H9 (cell line): ENCODE results near the gene GJB5. TPM values are rescaled to one million over a fixed set of nuclear protein-coding genes. Genes with fewer than 3 reads are reported as not detected.

Source experiments
- DNase-seq: peaks from one replicate; pipeline ENCODE4 v3.0.0-alpha.2; 2017
- H2AFZ ChIP-seq: one replicate; pipeline ENCODE4 v1.6.1; 2013; ENCODE audit warnings: mild to moderate bottlenecking, low read length, control low read depth, moderate library complexity
- H2AK5ac ChIP-seq: 2 replicates; pipeline ENCODE4 v1.6.1; 2013; ENCODE audit warnings: low read length, control low read depth, mixed read lengths; ENCODE audit not compliant: insufficient read length
- H2BK120ac ChIP-seq: one replicate; pipeline ENCODE4 v1.6.1; 2013; ENCODE audit warnings: low read depth, mild to moderate bottlenecking, low read length, control low read depth, inconsistent platforms; ENCODE audit not compliant: poor library complexity, severe bottlenecking
- H2BK12ac ChIP-seq: 2 replicates; pipeline ENCODE4 v1.6.1; 2013; ENCODE audit warnings: low read length, control low read depth, mixed read lengths, low read depth; ENCODE audit not compliant: insufficient read length
- H2BK15ac ChIP-seq: 2 replicates; pipeline ENCODE4 v1.6.1; 2013; ENCODE audit warnings: low read depth, low read length, control low read depth
- H2BK20ac ChIP-seq: one replicate; pipeline ENCODE4 v1.6.1; 2013; ENCODE audit warnings: low read depth, mild to moderate bottlenecking, low read length, control low read depth, inconsistent platforms; ENCODE audit not compliant: poor library complexity, severe bottlenecking
- H2BK5ac ChIP-seq: 2 replicates; pipeline ENCODE4 v1.6.1; 2013; ENCODE audit warnings: low read length, control low read depth, mixed read lengths; ENCODE audit not compliant: insufficient read length
- H3K14ac ChIP-seq: 2 replicates; pipeline ENCODE4 v1.6.1; 2013; ENCODE audit warnings: low read length, control low read depth; ENCODE audit not compliant: insufficient read depth
- H3K18ac ChIP-seq: 2 replicates; pipeline ENCODE4 v1.6.1; 2013; ENCODE audit warnings: low read depth, mild to moderate bottlenecking, mixed read lengths, low read length, control low read depth; ENCODE audit not compliant: insufficient read length
- H3K23ac ChIP-seq: 2 replicates; pipeline ENCODE4 v1.6.1; 2013; ENCODE audit warnings: low read length, control low read depth, mixed read lengths, low read depth; ENCODE audit not compliant: insufficient read length
- H3K23me2 ChIP-seq: 2 replicates; pipeline ENCODE4 v1.6.1; 2013; ENCODE audit warnings: low read depth, mild to moderate bottlenecking, mixed read lengths, low read length, control low read depth; ENCODE audit not compliant: insufficient read length, poor library complexity, severe bottlenecking
- H3K27ac ChIP-seq: 2 replicates; pipeline ENCODE4 v1.5.1; 2013; ENCODE audit warnings: low read length, control low read depth, mixed read lengths, low read depth; ENCODE audit not compliant: insufficient read length
- H3K27me3 ChIP-seq: 2 replicates; pipeline ENCODE4 v1.6.1; 2013; ENCODE audit warnings: low read length, control low read depth, inconsistent platforms; ENCODE audit not compliant: insufficient read depth
- H3K4ac ChIP-seq: 2 replicates; pipeline ENCODE4 v1.6.1; 2013; ENCODE audit warnings: low read depth, mild to moderate bottlenecking, control low read depth, inconsistent platforms, low read length, moderate library complexity
- H3K4me1 ChIP-seq: 2 replicates; pipeline ENCODE4 v1.6.1; 2013; ENCODE audit warnings: low read length, control low read depth, inconsistent platforms; ENCODE audit not compliant: insufficient read depth
- H3K4me2 ChIP-seq: 2 replicates; pipeline ENCODE4 v1.6.1; 2013; ENCODE audit warnings: low read length, control low read depth, mixed read lengths; ENCODE audit not compliant: insufficient read length, insufficient read depth
- H3K56ac ChIP-seq: 2 replicates; pipeline ENCODE4 v1.6.1; 2013; ENCODE audit warnings: low read depth, mild to moderate bottlenecking, mixed read lengths, low read length, control low read depth; ENCODE audit not compliant: insufficient read length
- H3K79me1 ChIP-seq: 2 replicates; pipeline ENCODE4 v1.6.1; 2013; ENCODE audit warnings: low read depth, mild to moderate bottlenecking, moderate library complexity, low read length, control low read depth, inconsistent platforms; ENCODE audit not compliant: insufficient read depth, poor library complexity, severe bottlenecking
- H3K79me2 ChIP-seq: 2 replicates; pipeline ENCODE4 v1.6.1; 2013; ENCODE audit warnings: low read length, control low read depth, inconsistent platforms; ENCODE audit not compliant: insufficient read depth
- H3K9ac ChIP-seq: 2 replicates; pipeline ENCODE4 v1.6.1; 2013; ENCODE audit warnings: low read length, control low read depth, mixed read lengths; ENCODE audit not compliant: insufficient read length; ENCODE audit errors: extremely low read depth
- H3K9me3 ChIP-seq: one replicate; pipeline ENCODE4 v1.6.1; 2013; ENCODE audit warnings: low read depth, low read length, inconsistent platforms; ENCODE audit not compliant: control insufficient read depth
- H3T11ph ChIP-seq: one replicate; pipeline ENCODE4 v1.6.1; 2013; ENCODE audit warnings: mild to moderate bottlenecking, low read length, control low read depth, inconsistent platforms
- H4K20me1 ChIP-seq: one replicate; pipeline ENCODE4 v1.6.1; 2013; ENCODE audit not compliant: control insufficient read depth, insufficient read length, insufficient read depth
- H4K5ac ChIP-seq: 2 replicates; pipeline ENCODE4 v1.6.1; 2013; ENCODE audit warnings: low read depth, mild to moderate bottlenecking, mixed read lengths, low read length, control low read depth; ENCODE audit not compliant: insufficient read length
- H4K8ac ChIP-seq: replicated peaks from 2 replicates; pipeline ENCODE4 v1.6.1; 2013; ENCODE audit warnings: low read length, control low read depth, mixed read lengths, low read depth; ENCODE audit not compliant: insufficient read length
- H4K91ac ChIP-seq: 2 replicates; pipeline ENCODE4 v1.6.1; 2013; ENCODE audit warnings: low read depth, mild to moderate bottlenecking, moderate library complexity, mixed read lengths, low read length, control low read depth; ENCODE audit not compliant: insufficient read length
- H3K27ac Mint-ChIP-seq, 3 experiments: 2 replicates in 2 of 3; 3 replicates in 1 of 3; pipeline ENCODE4 v1.8.0; 2020 to 2021; ENCODE audit warnings: mixed read lengths in 3 of 3, mild to moderate bottlenecking in 1 of 3, moderate library complexity in 1 of 3
- H3K27me3 Mint-ChIP-seq: 2 replicates; pipeline ENCODE4 v1.8.0; 2021; ENCODE audit warnings: low read depth, mild to moderate bottlenecking, moderate library complexity, mixed read lengths
- H3K36me3 Mint-ChIP-seq, 3 experiments: 2 replicates in 2 of 3; 3 replicates in 1 of 3; pipeline ENCODE4 v1.8.0; 2020 to 2021; ENCODE audit warnings: low read depth in 3 of 3, mixed read lengths in 3 of 3; ENCODE audit not compliant: insufficient read depth in 1 of 3
- H3K4me1 Mint-ChIP-seq, 2 experiments: 2 replicates each; pipeline ENCODE4 v1.8.0; 2020; ENCODE audit warnings: mixed read lengths in 2 of 2
- H3K4me3 Mint-ChIP-seq, 2 experiments: 2 replicates in 1 of 2; 3 replicates in 1 of 2; pipeline ENCODE4 v1.8.0; 2020 to 2021; ENCODE audit warnings: mild to moderate bottlenecking in 2 of 2, mixed read lengths in 2 of 2, moderate library complexity in 1 of 2
- H3K9me3 Mint-ChIP-seq, 2 experiments: 2 replicates in 1 of 2; 3 replicates in 1 of 2; pipeline ENCODE4 v1.8.0; 2020; ENCODE audit warnings: mild to moderate bottlenecking in 2 of 2, mixed read lengths in 2 of 2, moderate library complexity in 1 of 2
- CTCF ChIP-seq: fragments of 200-600 bp; sonication (generic); conservative IDR thresholded peaks from 3 replicates; pipeline ENCODE4 v1.8.0; 2021; ENCODE audit warnings: antibody characterized with exemption, mild to moderate bottlenecking
- WGBS: extraction: QIAGEN DNeasy Blood & Tissue Kit; methylation state at CpG from one replicate; pipeline ENCODE4 v1.1.7; 2013; ENCODE audit warnings: missing lambda C conversion rate, low lambda C conversion rate, mixed read lengths; ENCODE audit not compliant: insufficient read length; ENCODE audit errors: extremely low coverage; 5-methylcytosine and 5-hydroxymethylcytosine counted together
- total RNA-seq: library from RNA; stranded (reverse); gene quantifications from 2 replicates; pipeline ENCODE4 v1.2.1, GENCODE V29; 2021

The GJB5 gene
- total RNA-seq, 1 experiment from 2014 or later, result 0.22 TPM

DNA sequence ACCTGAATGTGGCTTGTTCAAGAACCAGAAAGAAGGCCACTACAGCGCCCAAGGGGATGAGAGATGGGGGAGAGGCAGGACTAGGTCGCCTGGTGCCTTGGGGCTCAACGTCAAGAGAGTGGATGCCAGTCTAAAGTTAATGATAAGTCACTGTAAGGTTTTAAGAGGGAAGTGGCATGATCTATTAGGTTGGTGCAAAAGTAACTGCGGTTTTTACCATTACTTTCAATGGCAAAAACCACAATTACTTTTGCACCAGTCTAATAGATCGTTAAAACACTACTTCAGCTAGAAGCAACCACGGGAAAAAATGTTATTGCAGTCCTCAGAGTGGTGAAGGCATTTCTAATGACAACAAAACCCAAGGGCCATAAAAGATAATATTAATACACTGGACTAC is 23.5 kb downstream of the GJB5 start:
- Histone ChIP-seq H2BK120ac (no peak overlapping the region), H3K27me3 (peaks cover 4% of the 10 kb centered on the region; the same call in 1 of the 2 replicates), H2BK15ac (no peak overlapping the region), H4K5ac (no peak overlapping the region), H3K23me2 (peaks cover 13% of the 10 kb centered on the region), H3K79me2 (no peaks in the 10 kb centered on the region), H3K4me2 (no peak overlapping the region), H2BK12ac (no peak overlapping the region), H2AK5ac (no peak overlapping the region), H3K9me3 (no peaks in the 10 kb centered on the region), H3K18ac (no peak overlapping the region), H3T11ph (no peak overlapping the region), H4K8ac (no peak overlapping the region), H3K79me1 (no peaks in the 10 kb centered on the region), H3K27ac (no peak overlapping the region), H4K91ac (no peak overlapping the region), H2AFZ (no peak overlapping the region), H3K4me1 (no peaks in the 10 kb centered on the region), H3K56ac (no peak overlapping the region), H3K9ac (no peak overlapping the region), H3K4ac (no peak overlapping the region), H3K23ac (no peak overlapping the region), H2BK20ac (no peak overlapping the region), H4K20me1 (no peaks in the 10 kb centered on the region), H3K14ac (no peak overlapping the region), H2BK5ac (no peak overlapping the region)
- Mint-ChIP-seq H3K27ac (no peak overlapping the region), H3K4me1 (peaks cover 7 to 9% of the 10 kb centered on the region in 2 experiments), H3K9me3 (no peaks in the 10 kb centered on the region), H3K36me3 (no peaks in the 10 kb centered on the region), H3K27me3 (peaks cover 40% of the 10 kb centered on the region), H3K4me3 (no peak overlapping the region)
- WGBS, result no CpG with 5 or more reads among the region's 6 CpGs
- no peak for DNase-seq
- TF ChIP-seq CTCF, result no peak
